NCI-H2029 (cell line): ENCODE data around the gene NCCRP1.

Source experiments
- DNase-seq: peaks from one replicate; lab custom pipeline; 2025; lab: John Stamatoyannopoulos, UW

Gene NCCRP1

GRCh38 chr19:39165857-39166256 is 30.9 kb upstream of the NCCRP1 start:
- no peak for DNase-seq

- peak; percentile 71 for DNase-seq
These were observed 30.0 kb upstream of the NCCRP1 start for GRCh38 chr19:39166571-39167391.

DNA sequence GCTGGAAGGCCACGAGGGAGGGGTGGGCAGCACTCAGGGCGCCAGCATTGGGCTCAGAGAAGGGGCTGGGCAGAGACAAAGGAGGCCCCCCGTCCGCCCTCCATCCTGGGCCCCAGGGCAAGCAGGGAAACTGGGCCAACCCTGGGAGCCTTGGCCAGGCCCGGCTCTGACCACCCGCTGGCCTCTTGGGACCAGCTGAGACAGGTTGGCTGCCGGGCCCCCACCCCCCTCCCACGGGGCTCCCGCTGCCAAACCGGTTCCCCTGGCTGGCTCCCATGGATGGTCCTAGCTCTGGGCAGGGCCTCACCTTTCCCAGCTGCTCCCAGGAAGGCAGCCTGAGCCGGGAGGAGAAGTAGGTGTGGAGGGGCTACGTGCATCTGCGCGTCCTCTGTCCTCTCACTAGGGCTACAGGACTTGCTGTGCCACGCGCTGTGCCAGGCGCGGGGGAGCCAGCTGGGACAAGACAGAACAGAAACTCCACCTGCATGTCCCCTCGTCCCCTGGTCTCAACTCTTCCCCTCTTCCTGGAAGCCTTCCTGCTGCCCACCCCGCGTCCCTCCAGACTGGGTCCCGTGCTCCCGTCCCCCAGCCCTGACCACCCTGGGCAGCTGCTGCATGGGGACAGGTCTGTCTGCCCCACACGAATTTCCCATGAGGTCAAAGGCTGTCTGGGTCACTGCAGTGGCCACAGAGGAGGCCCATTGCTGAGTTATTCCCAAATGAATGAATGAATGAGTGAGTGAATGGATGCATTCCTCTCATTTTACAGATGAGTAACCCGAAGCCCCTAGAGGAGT is 29.1 kb upstream of the NCCRP1 start:
- peak; percentile 36 for DNase-seq

- no peak for DNase-seq
These were observed 28.3 kb upstream of the NCCRP1 start for GRCh38 chr19:39168258-39169142.

DNA sequence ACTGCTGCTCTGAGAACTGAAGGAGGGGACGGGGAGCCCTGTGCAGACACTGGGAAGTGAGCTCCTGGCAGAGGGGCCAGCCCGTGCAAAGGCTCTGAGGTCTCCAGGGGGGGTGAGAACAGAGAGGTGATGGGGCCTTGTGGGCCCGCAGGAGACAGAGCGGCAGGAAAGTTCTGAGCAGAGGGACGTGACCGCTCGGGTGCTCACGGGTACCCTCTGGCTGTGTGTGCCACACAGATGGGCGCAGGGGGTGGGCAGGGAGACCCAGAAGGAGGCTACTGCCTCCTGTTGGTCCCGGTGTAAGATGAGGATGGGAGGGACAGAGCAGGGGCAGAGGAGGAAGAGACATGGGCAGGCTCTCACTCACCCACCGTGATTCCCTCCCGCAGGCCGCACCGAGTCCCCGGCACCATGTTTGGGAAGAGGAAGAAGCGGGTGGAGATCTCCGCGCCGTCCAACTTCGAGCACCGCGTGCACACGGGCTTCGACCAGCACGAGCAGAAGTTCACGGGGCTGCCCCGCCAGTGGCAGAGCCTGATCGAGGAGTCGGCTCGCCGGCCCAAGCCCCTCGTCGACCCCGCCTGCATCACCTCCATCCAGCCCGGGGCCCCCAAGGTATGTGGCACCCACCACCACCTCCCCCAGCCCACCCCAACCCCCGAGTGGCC is 27.5 kb upstream of the NCCRP1 start:
- no peak for DNase-seq

- DNase-seq: no peak
These were observed 26.2 kb upstream of the NCCRP1 start for GRCh38 chr19:39170386-39171231.

- DNase-seq: no peak
These were observed 25.0 kb upstream of the NCCRP1 start for GRCh38 chr19:39171479-39172465.

- DNase-seq: no peak
These were observed 23.9 kb upstream of the NCCRP1 start for GRCh38 chr19:39172700-39173501.

DNA sequence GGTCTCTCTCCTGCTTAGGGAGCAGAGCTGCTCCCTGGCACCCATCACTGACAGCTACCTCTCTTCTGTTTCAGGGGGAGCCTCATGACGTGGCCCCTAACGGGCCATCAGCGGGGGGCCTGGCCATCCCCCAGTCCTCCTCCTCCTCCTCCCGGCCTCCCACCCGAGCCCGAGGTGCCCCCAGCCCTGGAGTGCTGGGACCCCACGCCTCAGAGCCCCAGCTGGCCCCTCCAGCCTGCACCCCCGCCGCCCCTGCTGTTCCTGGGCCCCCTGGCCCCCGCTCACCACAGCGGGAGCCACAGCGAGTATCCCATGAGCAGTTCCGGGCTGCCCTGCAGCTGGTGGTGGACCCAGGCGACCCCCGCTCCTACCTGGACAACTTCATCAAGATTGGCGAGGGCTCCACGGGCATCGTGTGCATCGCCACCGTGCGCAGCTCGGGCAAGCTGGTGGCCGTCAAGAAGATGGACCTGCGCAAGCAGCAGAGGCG is 23.2 kb upstream of the NCCRP1 start:
- no peak for DNase-seq

GRCh38 chr19:39174142-39174541 is 22.6 kb upstream of the NCCRP1 start:
- no peak for DNase-seq

- DNase-seq: no peak
These were observed 21.9 kb upstream of the NCCRP1 start for GRCh38 chr19:39174558-39175544.

DNA sequence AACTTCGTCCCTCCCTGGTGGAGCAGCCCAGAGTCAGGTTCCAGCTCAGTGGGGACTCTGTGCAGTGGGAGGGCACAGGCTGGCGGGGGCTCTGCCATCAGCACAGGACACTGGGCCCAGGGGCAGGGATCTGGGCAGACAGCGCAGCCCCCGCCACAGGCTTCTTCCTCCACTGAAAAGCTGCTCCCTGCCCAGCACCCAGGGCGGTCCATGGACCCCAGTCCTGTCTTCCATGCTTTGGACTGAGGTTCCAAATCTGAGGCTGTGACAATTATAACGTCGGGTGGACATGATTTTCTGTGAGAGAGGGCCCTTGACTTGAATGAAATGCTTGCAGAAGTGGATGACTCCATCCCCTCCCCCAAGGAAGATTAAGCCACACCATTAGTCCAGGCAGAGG is 21.2 kb upstream of the NCCRP1 start:
- no peak for DNase-seq

- DNase-seq: no peak
These were observed 19.6 kb upstream of the NCCRP1 start for GRCh38 chr19:39177110-39177699.

- no peak for DNase-seq
These were observed 19.0 kb upstream of the NCCRP1 start for GRCh38 chr19:39177736-39178135.

DNA sequence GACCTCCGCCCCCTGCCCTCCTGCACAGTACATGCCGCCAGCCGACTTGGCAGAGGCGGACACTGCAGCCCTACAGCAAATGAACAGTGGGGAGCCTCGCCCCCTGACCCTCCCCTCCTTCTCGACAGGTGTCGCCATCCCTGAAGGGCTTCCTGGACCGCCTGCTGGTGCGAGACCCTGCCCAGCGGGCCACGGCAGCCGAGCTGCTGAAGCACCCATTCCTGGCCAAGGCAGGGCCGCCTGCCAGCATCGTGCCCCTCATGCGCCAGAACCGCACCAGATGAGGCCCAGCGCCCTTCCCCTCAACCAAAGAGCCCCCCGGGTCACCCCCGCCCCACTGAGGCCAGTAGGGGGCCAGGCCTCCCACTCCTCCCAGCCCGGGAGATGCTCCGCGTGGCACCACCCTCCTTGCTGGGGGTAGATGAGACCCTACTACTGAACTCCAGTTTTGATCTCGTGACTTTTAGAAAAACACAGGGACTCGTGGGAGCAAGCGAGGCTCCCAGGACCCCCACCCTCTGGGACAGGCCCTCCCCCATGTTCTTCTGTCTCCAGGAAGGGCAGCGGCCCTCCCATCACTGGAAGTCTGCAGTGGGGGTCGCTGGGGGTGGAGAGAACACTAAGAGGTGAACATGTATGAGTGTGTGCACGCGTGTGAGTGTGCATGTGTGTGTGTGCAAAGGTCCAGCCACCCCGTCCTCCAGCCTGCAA is 18.3 kb upstream of the NCCRP1 start:
- no peak for DNase-seq

- no peak for DNase-seq
These were observed 17.0 kb upstream of the NCCRP1 start for GRCh38 chr19:39179754-39180153.
